K562 (cell line): ENCODE measurements around the gene ECHDC1. TPM values are rescaled to one million over a fixed set of nuclear protein-coding genes. Genes with fewer than 3 reads are reported as not detected.

Source experiments
- ATAC-seq: fragments of 200-7000 bp; cut with Tn5 transposase; 3 replicates; pipeline ENCODE4 v1.9.1; 2020; ENCODE audit warnings: moderate library complexity
- BruUV-seq: library from RNA; stranded (reverse); fragments of 400-500 nt; replicated peaks from 2 replicates; lab custom pipeline; 2021; lab: Mats Ljungman, UMichigan
- CTCF ChIA-PET: fragments of 300-600 bp; formaldehyde crosslinking; extraction: SDS; loops from one replicate; lab custom pipeline; 2021; ENCODE audit warnings: low intra/inter-chr PET ratio; lab: Yijun Ruan, JAX
- POLR2A ChIA-PET: fragments of 300-600, 350-650 bp; sonication (Branson Sonifier 250); formaldehyde crosslinking; extraction: SDS; loops from one replicate; lab custom pipeline; 2021; ENCODE audit warnings: antibody characterized with exemption, inconsistent platforms; lab: Yijun Ruan, JAX
- DNase-seq, 4 experiments: peaks; one replicate each; pipeline versions ENCODE4 v3.0.0 to v3.0.0-alpha.2; 2011 to 2018; ENCODE audit warnings: low spot score in 3 of 4, mixed read lengths in 3 of 4; ENCODE audit errors: extremely low read depth in 1 of 4
- FAIRE-seq: peaks from 2 replicates; lab custom pipeline; 2011; peaks lifted over from hg19 to GRCh38; lab: Jason Lieb, UNC
- H2AFZ ChIP-seq: 2 replicates; pipeline ENCODE4 v1.6.0; 2011; ENCODE audit warnings: low read depth, low read length, control low read depth, inconsistent platforms
- H3K27ac ChIP-seq: fragments of 200-600 bp; 3 replicates; pipeline ENCODE4 v1.8.0; 2011; ENCODE audit warnings: low read depth, mild to moderate bottlenecking, control low read depth, inconsistent platforms, low read length, moderate library complexity, mixed read lengths; ENCODE audit errors: extremely low read depth
- H3K27me3 ChIP-seq, 2 experiments: fragments of 300-600 bp in 1 of 2; 2 replicates in 1 of 2; 3 replicates in 1 of 2; pipeline versions ENCODE4 v1.6.0 to v1.8.0; 2011; ENCODE audit warnings: inconsistent platforms in 2 of 2, low read length in 2 of 2, mild to moderate bottlenecking in 1 of 2, mixed read lengths in 1 of 2, moderate library complexity in 1 of 2; ENCODE audit not compliant: control insufficient read depth in 2 of 2, insufficient read depth in 2 of 2
- H3K36me3 ChIP-seq: fragments of 300-600 bp; 3 replicates; pipeline ENCODE4 v1.8.0; 2011; ENCODE audit warnings: mild to moderate bottlenecking, low read length, inconsistent platforms; ENCODE audit not compliant: control insufficient read depth, insufficient read depth
- H3K4me1 ChIP-seq, 2 experiments: fragments of 200-600 bp in 1 of 2; replicated peaks in 1 of 2; 2 replicates in 1 of 2; 3 replicates in 1 of 2; pipeline versions ENCODE4 v1.5.1 to v1.8.0; 2011; ENCODE audit warnings: inconsistent platforms in 2 of 2, low read length in 2 of 2, mild to moderate bottlenecking in 1 of 2, mixed read lengths in 1 of 2, moderate library complexity in 1 of 2; ENCODE audit not compliant: control insufficient read depth in 2 of 2, insufficient read depth in 2 of 2
- H3K4me2 ChIP-seq: 2 replicates; pipeline ENCODE4 v1.6.1; 2011; ENCODE audit warnings: low read length, control low read depth, inconsistent platforms, mixed read lengths; ENCODE audit not compliant: insufficient read depth
- H3K4me3 ChIP-seq: fragments of 200-600 bp; sonication (generic), shearing (Covaris generic); 2 replicates; pipeline ENCODE4 v1.5.1; 2016; ENCODE audit warnings: control low read depth, inconsistent platforms
- H3K79me2 ChIP-seq: fragments of 200-600 bp; 3 replicates; pipeline ENCODE4 v1.8.0; 2011; ENCODE audit warnings: low read length, inconsistent platforms; ENCODE audit not compliant: control insufficient read depth, insufficient read depth
- H3K9ac ChIP-seq, 2 experiments: 2 replicates each; pipeline versions ENCODE4 v1.6.0 to v1.6.1; 2011; ENCODE audit warnings: low read depth in 2 of 2, low read length in 2 of 2, control low read depth in 1 of 2, inconsistent platforms in 1 of 2, mild to moderate bottlenecking in 1 of 2, mixed read lengths in 1 of 2; ENCODE audit not compliant: insufficient read depth in 1 of 2
- H3K9me1 ChIP-seq: one replicate; pipeline ENCODE4 v1.6.0; 2011; ENCODE audit warnings: inconsistent platforms, mild to moderate bottlenecking, low read length, moderate library complexity; ENCODE audit not compliant: control insufficient read depth, insufficient read depth
- H3K9me3 ChIP-seq: replicated peaks from 2 replicates; pipeline ENCODE4 v1.5.1; 2011; ENCODE audit warnings: low read depth, low read length, inconsistent platforms; ENCODE audit not compliant: control insufficient read depth, insufficient read depth
- H4K20me1 ChIP-seq: replicated peaks from 2 replicates; pipeline ENCODE4 v1.6.1; 2011; ENCODE audit warnings: low read length, inconsistent platforms, mixed read lengths; ENCODE audit not compliant: control insufficient read depth, insufficient read depth
- CEBPG ChIP-seq, 3 experiments: fragments of 200-800 bp in 1 of 3; sonication (Bioruptor generic) in 1 of 3; sonication (generic) in 1 of 3; formaldehyde crosslinking in 1 of 3; IDR thresholded peaks in 2 of 3; conservative IDR thresholded peaks in 1 of 3; 2 replicates each; pipeline versions ENCODE4 v1.6.1 to v1.8.0; 2016 to 2022; ENCODE audit warnings: missing compliant biosample characterization in 2 of 3, missing genetic modification characterization in 2 of 3, mild to moderate bottlenecking in 1 of 3, missing genetic modification reagents in 1 of 3
- MTA3 ChIP-seq: fragments of 450-650 bp; formaldehyde crosslinking; IDR thresholded peaks from 2 replicates; pipeline ENCODE4 v1.6.1; 2017; ENCODE audit warnings: mild to moderate bottlenecking, borderline replicate concordance
- MYBL2 ChIP-seq, 2 experiments: fragments of 450-650 bp in 1 of 2; sonication (generic) in 1 of 2; formaldehyde crosslinking in 1 of 2; IDR thresholded peaks; 2 replicates each; pipeline versions ENCODE4 v1.6.1 to v1.8.1; 2017 to 2022; ENCODE audit warnings: borderline replicate concordance in 1 of 2, inconsistent platforms in 1 of 2, low read depth in 1 of 2, mild to moderate bottlenecking in 1 of 2, missing genetic modification reagents in 1 of 2, moderate library complexity in 1 of 2
- POU5F1 ChIP-seq: fragments of 150-350 bp; IDR thresholded peaks from 2 replicates; pipeline ENCODE4 v1.6.1; 2014; ENCODE audit warnings: borderline replicate concordance, low read length, low read depth, mild to moderate bottlenecking; ENCODE audit not compliant: partially characterized antibody
- SAP30 ChIP-seq: fragments of 200-600 bp; sonication (generic); IDR thresholded peaks from 2 replicates; pipeline ENCODE4 v1.6.1; 2012; ENCODE audit warnings: borderline replicate concordance, low read depth, mild to moderate bottlenecking, moderate library complexity, low read length, control low read depth, inconsistent platforms; ENCODE audit not compliant: insufficient read depth, poor library complexity, severe bottlenecking
- ZNF324 ChIP-seq: fragments of 250-450 bp; sonication (Bioruptor Pico); IDR thresholded peaks from 2 replicates; pipeline ENCODE4 v1.4.0; 2020; ENCODE audit warnings: mild to moderate bottlenecking
- WGBS: fragments of 100-300 bp; shearing (Covaris generic); methylation state at CpG from one replicate; pipeline ENCODE4 v1.1.6; 2016; ENCODE audit warnings: low coverage, mixed read lengths; ENCODE audit not compliant: insufficient coverage; ENCODE audit errors: missing lambda C conversion rate; 5-methylcytosine and 5-hydroxymethylcytosine counted together
- in situ Hi-C: fragments of 300-500 bp; cut with MboI; formaldehyde crosslinking; loops from 4 replicates; pipeline ENCODE4 v1.15.0; 2018; ENCODE audit warnings: inconsistent platforms, mixed read lengths
- intact Hi-C: fragments of 100-400 bp; cut with micrococcal nuclease; formaldehyde crosslinking; loops from 2 replicates; pipeline ENCODE4 v1.14.2; 2022
- polyA plus RNA-seq, 8 experiments: library from polyadenylated mRNA; depleted of rRNA in 4 of 8; stranded (reverse) in 5 of 8; unstranded in 3 of 8; fragments of >200 nt; fragmentation: Nextera tagmentation in 2 of 8; fragmentation: Illumina TruSeq in 1 of 8; extraction: Ambion mirVana in 2 of 8; extraction: Trizol in 1 of 8; gene quantifications; 2 replicates each; pipeline versions ENCODE4 v1.2.1 to v1.2.3, GENCODE V29; 2011 to 2014; ENCODE audit warnings: inconsistent platforms in 1 of 8, missing spikeins in 1 of 8
- total RNA-seq, 7 experiments: library from RNA; depleted of rRNA in 6 of 7; stranded (reverse); fragments of >200 nt in 6 of 7; fragmentation: Illumina TruSeq in 2 of 7; extraction: Trizol in 2 of 7; gene quantifications; 2 replicates each; pipeline versions ENCODE4 v1.2.1 to v1.2.3, GENCODE V29; 2011 to 2021; ENCODE audit warnings: low replicate concordance in 1 of 7
- TF ChIP-seq, protein P1 (sequence below): fragments of 200-800 bp; sonication (Bioruptor generic); IDR thresholded peaks from 2 replicates; pipeline ENCODE4 v1.6.1; 2016; ENCODE audit warnings: missing genetic modification characterization, missing compliant biosample characterization

ECHDC1 gene
- total and polyA plus RNA-seq, 9 of the 15 experiments (the other 6 are each of a cell fraction or from before 2014, with no cell fraction given): 58.0 to 105 (median 78.6) TPM

- TF ChIP-seq POU5F1 (no peak), ZNF324 (CRISPR knock-in tag) (no peak)
Observed at GRCh38 chr6:127366282-127367022, 23.0 kb upstream of the ECHDC1 start (continued).

- no TSS peak for BruUV-seq
- intact Hi-C loops: no loop called here
Observed at GRCh38 chr6:127365874-127366273, 22.5 kb upstream of the ECHDC1 start.

More at GRCh38 chr6:127365874-127366273, 22.5 kb upstream of the ECHDC1 start:
- Histone ChIP-seq H3K9me1 (no peaks in the 10 kb centered on the region), H3K9me3 (peaks cover 7% of the 10 kb centered on the region; the same call in 1 of the 2 replicates), H3K9ac (peak overlapping the region; percentile 2 to 10; a peak in 1 of 4 replicates), H3K4me2 (peak overlapping the region; percentile 50), H4K20me1 (no peaks in the 10 kb centered on the region), H3K4me3 (no peak overlapping the region), H3K27ac (peak overlapping the region; percentile 40; the same call in 2 of the 3 replicates), H2AFZ (peak overlapping the region; percentile 80), H3K4me1 (peaks cover 4 to 11% of the 10 kb centered on the region in 2 experiments; a peak in 3 of 5 replicates), H3K36me3 (no peaks in the 10 kb centered on the region), H3K79me2 (no peaks in the 10 kb centered on the region), H3K27me3 (no peaks in the 10 kb centered on the region)
- in situ Hi-C loops: no loop called here
- ChIA-PET CTCF (no interaction called here), POLR2A (interaction anchor here (1.0 kb wide), 1 partner anchor 10 kb away, joined by 4 read pairs; no protein-coding TSS in a partner anchor)
- ATAC-seq (peak; percentile 65), FAIRE-seq (no peak), DNase-seq (no peak)
- WGBS: 35% methylated on average over 5 of the region's 5 CpGs
- TF ChIP-seq MYBL2 (IDR thresholded peaks at IDR 0.05; ENCODE audit: low read depth) (no peak), MYBL2 (CRISPR knock-in tag; IDR thresholded peaks at IDR 0.05; ENCODE audit: borderline replicate concordance) (no peak), CEBPG (CRISPR knock-in tag; IDR thresholded peaks at IDR 0.05) (no peak), CEBPG (tag; conservative IDR thresholded peaks at IDR 0.05 in 1 of 2, IDR thresholded peaks at IDR 0.05 in 1 of 2) (no peak), SAP30 (no peak), MTA3 (no peak)
- TF ChIP-seq, protein P1, sequence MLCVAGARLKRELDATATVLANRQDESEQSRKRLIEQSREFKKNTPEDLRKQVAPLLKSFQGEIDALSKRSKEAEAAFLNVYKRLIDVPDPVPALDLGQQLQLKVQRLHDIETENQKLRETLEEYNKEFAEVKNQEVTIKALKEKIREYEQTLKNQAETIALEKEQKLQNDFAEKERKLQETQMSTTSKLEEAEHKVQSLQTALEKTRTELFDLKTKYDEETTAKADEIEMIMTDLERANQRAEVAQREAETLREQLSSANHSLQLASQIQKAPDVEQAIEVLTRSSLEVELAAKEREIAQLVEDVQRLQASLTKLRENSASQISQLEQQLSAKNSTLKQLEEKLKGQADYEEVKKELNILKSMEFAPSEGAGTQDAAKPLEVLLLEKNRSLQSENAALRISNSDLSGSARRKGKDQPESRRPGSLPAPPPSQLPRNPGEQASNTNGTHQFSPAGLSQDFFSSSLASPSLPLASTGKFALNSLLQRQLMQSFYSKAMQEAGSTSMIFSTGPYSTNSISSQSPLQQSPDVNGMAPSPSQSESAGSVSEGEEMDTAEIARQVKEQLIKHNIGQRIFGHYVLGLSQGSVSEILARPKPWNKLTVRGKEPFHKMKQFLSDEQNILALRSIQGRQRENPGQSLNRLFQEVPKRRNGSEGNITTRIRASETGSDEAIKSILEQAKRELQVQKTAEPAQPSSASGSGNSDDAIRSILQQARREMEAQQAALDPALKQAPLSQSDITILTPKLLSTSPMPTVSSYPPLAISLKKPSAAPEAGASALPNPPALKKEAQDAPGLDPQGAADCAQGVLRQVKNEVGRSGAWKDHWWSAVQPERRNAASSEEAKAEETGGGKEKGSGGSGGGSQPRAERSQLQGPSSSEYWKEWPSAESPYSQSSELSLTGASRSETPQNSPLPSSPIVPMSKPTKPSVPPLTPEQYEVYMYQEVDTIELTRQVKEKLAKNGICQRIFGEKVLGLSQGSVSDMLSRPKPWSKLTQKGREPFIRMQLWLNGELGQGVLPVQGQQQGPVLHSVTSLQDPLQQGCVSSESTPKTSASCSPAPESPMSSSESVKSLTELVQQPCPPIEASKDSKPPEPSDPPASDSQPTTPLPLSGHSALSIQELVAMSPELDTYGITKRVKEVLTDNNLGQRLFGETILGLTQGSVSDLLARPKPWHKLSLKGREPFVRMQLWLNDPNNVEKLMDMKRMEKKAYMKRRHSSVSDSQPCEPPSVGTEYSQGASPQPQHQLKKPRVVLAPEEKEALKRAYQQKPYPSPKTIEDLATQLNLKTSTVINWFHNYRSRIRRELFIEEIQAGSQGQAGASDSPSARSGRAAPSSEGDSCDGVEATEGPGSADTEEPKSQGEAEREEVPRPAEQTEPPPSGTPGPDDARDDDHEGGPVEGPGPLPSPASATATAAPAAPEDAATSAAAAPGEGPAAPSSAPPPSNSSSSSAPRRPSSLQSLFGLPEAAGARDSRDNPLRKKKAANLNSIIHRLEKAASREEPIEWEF (CRISPR knock-in tag): no peak
